8988T (cell line): ENCODE measurements around the gene RAB38.

ENCODE experiments used
- DNase-seq: peaks from one replicate; pipeline ENCODE4 v3.0.0; 2011

Gene RAB38

GRCh38 chr11:88174709-88175568 is at the start of gene RAB38:
Gene RAB38 (minus strand): TSS chr11:88175443. CDS start chr11:88175384, 59 bp downstream.
- peak; percentile 14 for DNase-seq

GRCh38 chr11:88213406-88213805 is 38.2 kb upstream of the RAB38 start:
- DNase-seq: no peak

GRCh38 chr11:88212300-88212699 is 37.1 kb upstream of the RAB38 start:
- no peak for DNase-seq

- DNase-seq: no peak
Observed at GRCh38 chr11:88208745-88209144, 33.5 kb upstream of the RAB38 start.

- no peak for DNase-seq
Observed at GRCh38 chr11:88206751-88207150, 31.5 kb upstream of the RAB38 start.

- DNase-seq: no peak
Observed at GRCh38 chr11:88204353-88204752, 29.1 kb upstream of the RAB38 start.

- DNase-seq: no peak
Observed at GRCh38 chr11:88203604-88204003, 28.4 kb upstream of the RAB38 start.

- no peak for DNase-seq
Observed at GRCh38 chr11:88202498-88202897, 27.3 kb upstream of the RAB38 start.

- no peak for DNase-seq
Observed at GRCh38 chr11:88196393-88196792, 21.1 kb upstream of the RAB38 start.

- no peak for DNase-seq
Observed at GRCh38 chr11:88195908-88196307, 20.7 kb upstream of the RAB38 start.

GRCh38 chr11:88194990-88195389 is 19.7 kb upstream of the RAB38 start:
- no peak for DNase-seq

GRCh38 chr11:88193278-88193677 is 18.0 kb upstream of the RAB38 start:
- DNase-seq: no peak

GRCh38 chr11:88188932-88189253 is 13.7 kb upstream of the RAB38 start:
- no peak for DNase-seq

GRCh38 chr11:88188251-88188931 is 13.1 kb upstream of the RAB38 start:
- DNase-seq: no peak

- no peak for DNase-seq
Observed at GRCh38 chr11:88183233-88183632, 8.0 kb upstream of the RAB38 start.

GRCh38 chr11:88181776-88182175 is 6.5 kb upstream of the RAB38 start:
- no peak for DNase-seq

- no peak for DNase-seq
Observed at GRCh38 chr11:88179971-88180629, 4.9 kb upstream of the RAB38 start.

GRCh38 chr11:88179141-88179540 is 3.9 kb upstream of the RAB38 start:
- DNase-seq: no peak

GRCh38 chr11:88178191-88178590 is 2.9 kb upstream of the RAB38 start:
- no peak for DNase-seq

GRCh38 chr11:88175569-88176075 is 379 bp upstream of the RAB38 start:
- no peak for DNase-seq

- no peak for DNase-seq
Observed at GRCh38 chr11:88173956-88174355, 1.3 kb downstream of the RAB38 start.

GRCh38 chr11:88171982-88172381 is 3.3 kb downstream of the RAB38 start:
- no peak for DNase-seq

GRCh38 chr11:88170673-88171072 is 4.6 kb downstream of the RAB38 start:
- no peak for DNase-seq

- no peak for DNase-seq
Observed at GRCh38 chr11:88169881-88170280, 5.4 kb downstream of the RAB38 start.
